ENCODE measurements around the gene EMILIN3. TPM values are rescaled to one million over a fixed set of nuclear protein-coding genes. Genes with fewer than 3 reads are reported as not detected.

Gene EMILIN3
- total and polyA plus RNA-seq, 2 experiments from 2014 or later = 2.8 to 9.5 TPM

GRCh38 chr20:41393705-41394066, 27.1 kb upstream of the EMILIN3 start:
- Histone ChIP-seq H3K36me3 (replicated peaks; ENCODE audit: insufficient read depth, low read depth) (no peaks in the 10 kb centered on the region), H4K20me1 (ENCODE audit: insufficient read depth, poor library complexity, severe bottlenecking) (no peaks in the 10 kb centered on the region), H3K79me2 (no peaks in the 10 kb centered on the region), H3K9me2 (replicated peaks; ENCODE audit: insufficient read depth) (no peaks in the 10 kb centered on the region), H3K9me3 (ENCODE audit: low read depth) (no peaks in the 10 kb centered on the region), H3K4me2 (no peak overlapping the region), H3K4me1 (ENCODE audit: insufficient read depth) (no peaks in the 10 kb centered on the region), H3K27me3 (no peaks in the 10 kb centered on the region), H3K27ac (no peak overlapping the region), H2AFZ (no peak overlapping the region), H3K4me3 (no peak overlapping the region)
- no peak for TF ChIP-seq EZH2 (IDR thresholded peaks at IDR 0.05; ENCODE audit: borderline replicate concordance)
- WGBS (ENCODE audit: low lambda C conversion rate, missing lambda C conversion rate) = 92% methylated on average over 3 of the region's 3 CpGs
- DNase-seq (ENCODE audit: low spot score) = no peak

- no peak for DNase-seq (ENCODE audit: low spot score)
Observed at GRCh38 chr20:41392871-41393704, 26.5 kb upstream of the EMILIN3 start.

GRCh38 chr20:41392295-41392694, 25.7 kb upstream of the EMILIN3 start:
- TF ChIP-seq CTCF (IDR thresholded peaks at IDR 0.05; ENCODE audit: poor library complexity) (no peak), EZH2 (IDR thresholded peaks at IDR 0.05; ENCODE audit: borderline replicate concordance) (no peak), EZH2phosphoT487 (IDR thresholded peaks at IDR 0.05; ENCODE audit: low read depth, severe bottlenecking, unreplicated experiment) (no peak)
- H2AFZ ChIP-seq = no peak overlapping the region
- no peak for DNase-seq (ENCODE audit: low spot score)

More at GRCh38 chr20:41392871-41393704, 26.5 kb upstream of the EMILIN3 start:
- H3K27me3 ChIP-seq = no peaks in the 10 kb centered on the region
- no peak overlapping the region for H3K27ac ChIP-seq
- H4K20me1 ChIP-seq (ENCODE audit: insufficient read depth, poor library complexity, severe bottlenecking) = no peaks in the 10 kb centered on the region
- H3K4me3 ChIP-seq = no peak overlapping the region
- WGBS (ENCODE audit: low lambda C conversion rate, missing lambda C conversion rate) = 76% methylated on average over 12 of the region's 12 CpGs
- H3K9me2 ChIP-seq (replicated peaks; ENCODE audit: insufficient read depth) = no peaks in the 10 kb centered on the region
- no peaks in the 10 kb centered on the region for H3K9me3 ChIP-seq (ENCODE audit: low read depth)
- H3K4me1 ChIP-seq (ENCODE audit: insufficient read depth) = no peaks in the 10 kb centered on the region
- no peak overlapping the region for H2AFZ ChIP-seq
- no peak overlapping the region for H3K4me2 ChIP-seq
- no peaks in the 10 kb centered on the region for H3K79me2 ChIP-seq
- H3K36me3 ChIP-seq (replicated peaks; ENCODE audit: insufficient read depth, low read depth) = no peaks in the 10 kb centered on the region
- TF ChIP-seq CTCF (IDR thresholded peaks at IDR 0.05; ENCODE audit: poor library complexity) (no peak), EZH2 (IDR thresholded peaks at IDR 0.05; ENCODE audit: borderline replicate concordance) (no peak), EZH2phosphoT487 (IDR thresholded peaks at IDR 0.05; ENCODE audit: low read depth, severe bottlenecking, unreplicated experiment) (no peak)

GRCh38 chr20:41391587-41392001, 25.0 kb upstream of the EMILIN3 start:
- Histone ChIP-seq H3K79me2 (no peaks in the 10 kb centered on the region), H3K27me3 (no peaks in the 10 kb centered on the region), H4K20me1 (ENCODE audit: insufficient read depth, poor library complexity, severe bottlenecking) (no peaks in the 10 kb centered on the region), H3K9me3 (ENCODE audit: low read depth) (no peaks in the 10 kb centered on the region), H3K4me2 (no peak overlapping the region), H2AFZ (no peak overlapping the region), H3K27ac (no peak overlapping the region), H3K36me3 (replicated peaks; ENCODE audit: insufficient read depth, low read depth) (no peaks in the 10 kb centered on the region), H3K9me2 (replicated peaks; ENCODE audit: insufficient read depth) (no peaks in the 10 kb centered on the region), H3K4me3 (no peak overlapping the region), H3K4me1 (ENCODE audit: insufficient read depth) (peaks cover 6% of the 10 kb centered on the region)
- TF ChIP-seq CTCF (IDR thresholded peaks at IDR 0.05; ENCODE audit: poor library complexity) (no peak), EZH2phosphoT487 (IDR thresholded peaks at IDR 0.05; ENCODE audit: low read depth, severe bottlenecking, unreplicated experiment) (no peak), EZH2 (IDR thresholded peaks at IDR 0.05; ENCODE audit: borderline replicate concordance) (no peak)
- no peak for DNase-seq (ENCODE audit: low spot score)
- WGBS (ENCODE audit: low lambda C conversion rate, missing lambda C conversion rate) = 73% methylated on average over 10 of the region's 10 CpGs

More at GRCh38 chr20:41392295-41392694, 25.7 kb upstream of the EMILIN3 start:
- peaks cover 3% of the 10 kb centered on the region for H3K4me1 ChIP-seq (ENCODE audit: insufficient read depth)
- H3K9me2 ChIP-seq (replicated peaks; ENCODE audit: insufficient read depth) = no peaks in the 10 kb centered on the region
- no peak overlapping the region for H3K27ac ChIP-seq
- 83% methylated on average over 1 of the region's 1 CpG for WGBS (ENCODE audit: low lambda C conversion rate, missing lambda C conversion rate)
- no peak overlapping the region for H3K4me3 ChIP-seq
- no peaks in the 10 kb centered on the region for H3K36me3 ChIP-seq (replicated peaks; ENCODE audit: insufficient read depth, low read depth)
- H3K9me3 ChIP-seq (ENCODE audit: low read depth) = no peaks in the 10 kb centered on the region
- no peak overlapping the region for H3K4me2 ChIP-seq
- H3K79me2 ChIP-seq = no peaks in the 10 kb centered on the region
- no peaks in the 10 kb centered on the region for H4K20me1 ChIP-seq (ENCODE audit: insufficient read depth, poor library complexity, severe bottlenecking)
- H3K27me3 ChIP-seq = no peaks in the 10 kb centered on the region
